HG03025 (cell line): Measurements from ENCODE around the gene HEBP2.
"Not testable (repeated sequence)": the region's sequence is repeated elsewhere in the genome, so short reads cannot be mapped to it uniquely, and the experiment has no call there.

Experiments
- ATAC-seq: cut with Tn5 transposase; IDR thresholded peaks from one replicate; pipeline ENCODE4 v1.9.1; 2021; ENCODE audit warnings: mild to moderate bottlenecking, moderate library complexity; ENCODE audit not compliant: unreplicated experiment, low FRiP score

Gene HEBP2

GRCh38 chr6:138422861-138423260 is 18.8 kb downstream of the HEBP2 start:
- ATAC-seq, result no peak

- ATAC-seq, result no peak
Observed at GRCh38 chr6:138424004-138424904, 20.2 kb downstream of the HEBP2 start.

DNA sequence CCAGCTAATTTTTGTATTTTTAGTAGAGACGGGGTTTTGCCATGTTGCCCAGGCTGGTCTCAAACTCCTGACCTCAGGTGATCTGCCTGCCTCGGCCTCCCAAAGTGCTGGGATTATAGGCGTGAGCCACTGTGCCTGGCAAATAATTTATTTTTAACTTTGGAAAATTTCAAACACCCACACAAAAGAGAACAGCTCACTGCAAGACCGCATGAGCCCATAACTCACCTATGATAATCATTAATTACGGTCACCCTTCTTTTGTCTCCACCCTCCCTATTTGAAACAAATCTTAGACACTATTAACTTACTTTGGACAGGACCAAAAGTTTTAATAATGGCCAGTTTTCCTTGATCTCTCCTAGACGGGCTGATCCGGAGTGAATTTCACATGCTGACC is 21.2 kb downstream of the HEBP2 start:
- not testable (repeated sequence) for ATAC-seq

DNA sequence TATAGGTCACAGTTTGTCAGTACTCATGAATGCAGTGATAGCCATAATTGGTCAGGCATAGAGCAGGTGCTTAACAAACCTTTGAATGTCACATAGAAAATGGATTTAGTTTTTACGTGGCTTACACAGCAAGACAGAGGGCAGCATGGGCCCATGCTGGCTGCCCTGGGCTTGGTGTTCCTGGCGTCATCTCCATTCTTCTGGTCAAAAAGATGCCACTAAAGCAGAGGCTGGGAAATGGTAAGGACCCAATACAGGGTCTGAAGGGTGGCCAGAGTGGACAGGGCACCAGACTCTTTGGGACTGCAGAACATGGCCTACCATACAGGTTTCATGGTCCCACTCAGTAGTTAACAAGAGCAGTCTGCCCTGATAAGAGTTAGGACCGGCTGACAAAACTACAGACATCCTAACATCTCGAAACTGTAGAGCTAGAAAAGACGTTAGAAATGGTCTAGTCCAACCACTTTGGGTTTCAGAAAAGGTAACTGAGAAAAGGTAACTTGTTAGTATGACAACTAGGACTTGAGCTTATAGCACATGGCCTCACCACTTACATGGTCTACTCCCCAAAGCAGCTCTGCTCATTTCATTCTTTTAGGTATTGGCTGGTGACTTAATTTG is 22.6 kb downstream of the HEBP2 start:
- ATAC-seq, result no peak

DNA sequence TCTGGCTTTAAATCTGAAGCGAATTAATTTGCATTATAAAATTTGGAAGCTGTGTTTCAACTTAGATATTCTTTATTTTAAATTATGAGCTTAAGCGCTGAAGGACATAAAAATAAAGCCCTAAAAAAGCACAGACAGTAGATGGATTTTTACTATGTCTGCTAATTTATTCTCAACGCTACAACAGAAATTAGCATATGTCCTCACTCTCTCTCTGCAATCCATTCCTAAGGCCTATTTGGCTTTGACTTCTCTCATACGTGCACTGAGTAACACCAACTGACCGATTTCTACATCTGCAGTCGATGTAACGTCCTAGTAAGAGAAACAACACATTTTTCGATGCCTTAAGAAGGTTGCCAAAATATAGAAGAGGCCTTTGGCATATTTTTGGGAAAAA is 23.7 kb downstream of the HEBP2 start:
- ATAC-seq, result no peak

DNA sequence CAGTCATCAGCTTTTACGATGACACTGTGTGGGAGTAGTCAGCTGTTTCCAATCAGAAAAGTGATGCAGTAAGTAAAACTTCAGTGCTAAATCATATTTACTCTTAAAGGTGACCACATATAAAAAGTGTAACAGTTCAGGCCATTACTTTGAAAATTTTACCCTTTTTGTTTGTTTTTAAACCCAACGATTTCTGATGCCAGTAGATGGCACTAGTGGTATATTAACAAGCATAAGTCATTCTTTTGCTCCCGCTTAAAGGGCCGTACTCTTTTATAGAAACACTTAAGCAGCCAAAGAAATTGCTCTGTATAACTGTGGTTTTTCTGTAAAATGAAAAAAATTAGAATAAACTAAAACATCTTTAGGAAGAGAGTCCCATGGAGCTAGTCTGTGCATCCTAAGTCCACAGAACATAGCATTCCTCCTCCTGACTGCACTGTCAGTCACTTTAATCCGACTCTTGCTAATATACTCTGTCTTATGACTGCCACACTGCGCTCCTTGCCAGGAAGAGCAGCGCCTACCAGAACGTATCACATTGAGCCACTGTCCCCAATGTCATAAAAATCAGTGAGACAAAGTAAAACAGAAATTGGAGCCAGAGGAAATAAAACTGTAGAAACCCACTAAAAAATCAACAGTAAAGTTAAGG is 25.0 kb downstream of the HEBP2 start:
- ATAC-seq, result no peak

GRCh38 chr6:138429761-138430160 is 25.7 kb downstream of the HEBP2 start:
- no peak for ATAC-seq

DNA sequence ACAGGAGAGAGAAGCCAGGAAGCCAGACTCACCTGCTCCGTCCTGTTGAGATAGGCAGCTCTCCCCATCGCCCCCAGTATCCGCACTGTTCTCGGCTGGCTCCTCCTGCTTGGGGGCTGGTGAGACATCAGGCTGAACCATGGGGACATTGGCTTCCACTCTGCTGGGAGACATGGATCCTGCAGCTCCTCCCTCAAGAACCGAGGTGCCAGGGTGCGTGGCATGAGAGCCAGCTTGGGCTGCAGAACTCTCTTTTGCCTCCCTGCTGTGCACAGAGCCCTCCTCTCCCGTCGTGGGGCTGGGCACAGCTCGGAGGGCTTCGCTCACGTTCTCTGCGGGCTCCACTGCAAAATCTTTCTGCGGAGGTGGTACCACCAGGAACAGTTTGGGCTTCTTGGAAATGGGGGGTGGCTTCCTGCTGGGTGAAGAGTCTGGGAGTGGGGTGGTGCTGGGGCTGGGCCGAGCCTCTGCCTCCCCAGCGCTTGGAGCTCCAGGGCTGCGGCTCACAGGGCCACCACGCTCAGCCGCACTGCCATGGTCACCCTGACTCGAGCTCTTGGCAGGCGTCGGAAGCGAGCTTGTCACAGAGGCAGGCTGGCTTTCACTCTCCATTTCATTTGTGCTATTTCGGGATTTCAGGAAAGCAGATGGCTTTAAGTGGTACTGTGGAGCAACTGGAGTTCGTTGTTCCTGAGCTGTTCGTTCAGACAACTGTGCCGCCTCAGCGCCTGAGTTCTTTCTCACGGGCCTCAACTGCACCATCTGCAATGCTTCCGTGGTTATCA is 26.5 kb downstream of the HEBP2 start:
- no peak for ATAC-seq

- no peak for ATAC-seq
Observed at GRCh38 chr6:138431256-138432062, 27.4 kb downstream of the HEBP2 start.

- ATAC-seq, result no peak
Observed at GRCh38 chr6:138432063-138432356, 28.0 kb downstream of the HEBP2 start.

DNA sequence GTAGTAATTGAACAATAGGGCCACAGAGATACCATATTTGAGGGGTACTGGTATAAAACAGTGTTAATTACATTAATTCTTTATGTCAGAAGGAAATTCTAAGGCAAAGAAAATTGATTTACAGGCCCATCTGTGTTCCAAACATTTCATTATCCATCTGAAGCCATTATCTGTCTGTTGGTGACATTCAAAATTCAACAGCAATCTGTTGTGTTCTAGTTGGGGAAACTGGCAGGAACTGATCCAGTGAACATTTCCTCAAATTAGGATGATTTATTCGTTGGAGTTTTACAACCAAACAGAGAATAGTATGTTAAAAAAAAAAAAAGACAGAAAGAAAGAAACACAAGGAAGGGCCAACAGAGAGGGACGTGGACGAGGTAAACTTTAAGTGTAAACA is 30.1 kb downstream of the HEBP2 start:
- no peak for ATAC-seq

DNA sequence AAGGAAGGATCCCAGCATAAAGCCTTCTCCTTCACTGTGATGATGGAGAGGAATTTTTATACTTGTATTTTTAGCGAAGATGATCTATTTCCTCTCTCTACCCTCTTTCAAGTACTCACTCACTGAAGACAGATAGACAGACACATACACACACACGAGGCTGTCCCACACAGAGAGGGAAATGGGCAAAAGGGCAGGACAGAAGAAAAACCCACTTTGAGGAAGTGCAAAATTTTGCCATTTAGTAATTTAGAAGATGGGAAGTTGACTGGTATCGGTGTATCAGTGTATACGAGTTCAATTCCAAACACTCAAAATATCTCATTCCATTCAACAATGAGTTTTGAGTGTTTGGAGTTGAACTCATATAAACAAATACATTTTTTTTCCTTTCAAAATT is 30.9 kb downstream of the HEBP2 start:
- ATAC-seq, result no peak

DNA sequence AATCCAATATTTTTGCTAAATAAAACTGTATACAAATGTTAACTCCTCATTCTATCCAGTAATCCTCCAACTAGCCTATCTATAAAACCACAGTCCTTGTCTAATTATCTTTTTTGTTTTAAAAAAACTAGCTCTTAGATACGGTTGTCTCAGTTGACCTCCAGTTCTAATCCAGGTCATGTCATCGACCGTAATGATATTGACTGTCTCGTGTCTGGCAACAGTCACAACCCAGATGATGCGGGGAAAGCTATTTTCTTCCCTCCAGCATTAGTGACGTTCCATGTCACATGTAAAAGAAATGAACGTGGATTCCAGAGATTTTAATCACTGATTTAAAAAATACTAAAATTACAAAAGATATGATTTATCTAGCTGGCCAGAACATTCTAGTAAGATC is 35.5 kb downstream of the HEBP2 start:
- ATAC-seq, result no peak

GRCh38 chr6:138440296-138440695 is 36.3 kb downstream of the HEBP2 start:
- no peak for ATAC-seq

DNA sequence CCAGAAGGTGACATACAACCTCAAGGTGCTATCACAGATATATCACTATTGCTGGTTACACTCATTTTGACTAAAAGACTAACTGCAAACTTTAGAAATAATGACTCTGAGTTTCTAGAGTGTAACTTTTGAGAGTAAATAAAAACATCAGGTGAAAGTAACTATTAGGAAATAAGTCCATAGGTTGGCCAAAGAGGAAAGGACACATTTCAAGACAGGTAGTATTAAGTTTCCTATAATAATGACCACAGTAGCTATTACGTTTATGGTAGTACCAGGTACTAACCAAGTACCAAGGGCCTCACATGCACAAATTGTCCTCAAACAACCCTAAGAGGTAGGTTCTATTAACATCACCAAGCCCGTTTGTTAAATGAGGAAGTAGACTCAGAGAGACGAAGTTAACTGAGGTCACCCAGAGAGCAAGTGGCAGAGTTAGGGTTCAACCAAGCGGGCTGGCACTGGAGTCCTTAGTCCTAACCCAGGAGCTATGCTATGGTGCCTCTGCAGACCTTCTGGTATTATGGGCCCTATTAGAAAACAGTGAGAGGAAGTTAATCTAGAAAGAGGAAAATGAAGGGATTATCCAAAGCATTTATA is 36.8 kb downstream of the HEBP2 start:
- no peak for ATAC-seq

GRCh38 chr6:138441965-138442364 is 37.9 kb downstream of the HEBP2 start:
- no peak for ATAC-seq

DNA sequence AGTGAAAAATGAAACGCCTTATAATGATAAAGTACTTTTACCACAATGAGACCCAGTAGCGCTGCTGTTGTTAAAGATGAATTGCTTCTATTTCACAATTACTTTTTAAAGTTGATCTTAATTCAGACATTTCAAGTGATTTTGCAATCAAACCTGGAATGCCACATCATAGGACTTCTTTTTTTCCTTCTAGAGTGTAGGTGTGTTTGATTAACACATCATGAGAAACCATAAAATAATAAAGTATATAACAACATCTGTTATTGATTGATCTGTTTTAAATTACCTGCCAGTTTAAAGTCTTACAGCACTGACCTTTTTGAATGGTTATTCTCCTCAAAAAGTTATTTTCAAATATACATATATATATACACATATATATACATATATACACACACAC is 38.6 kb downstream of the HEBP2 start:
- no peak for ATAC-seq

- no peak for ATAC-seq
Observed at GRCh38 chr6:138443979-138444378, 40.0 kb downstream of the HEBP2 start.

GRCh38 chr6:138446821-138447220 is 42.8 kb downstream of the HEBP2 start:
- no peak for ATAC-seq

DNA sequence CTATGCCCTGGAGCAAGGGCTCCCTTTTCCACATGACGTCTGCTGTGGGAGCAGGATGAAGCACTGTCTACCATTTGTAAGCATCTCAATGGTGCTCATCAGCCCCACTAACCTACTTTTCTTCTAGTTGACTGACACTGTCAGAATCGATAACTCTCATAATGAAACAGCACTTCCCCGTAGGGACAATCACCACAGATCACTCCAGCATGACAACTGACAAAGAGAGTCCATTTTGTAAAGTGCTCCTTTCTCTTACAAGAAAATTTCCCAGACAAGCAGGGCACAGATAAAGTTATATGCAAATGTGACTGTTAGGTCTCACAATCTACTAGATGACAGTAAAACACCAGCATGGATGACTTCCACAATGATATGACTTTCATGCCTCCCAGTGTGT is 46.4 kb downstream of the HEBP2 start:
- no peak for ATAC-seq
